OCI-LY3 (cell line): Measurements from ENCODE around the gene RAF1.

ENCODE experiments used
- H2AFZ ChIP-seq: fragments of 200-600, 300-600 bp; shearing (Covaris generic); 2 replicates; pipeline ENCODE4 v1.6.0; 2014; ENCODE audit warnings: antibody characterized with exemption, low read depth, low read length
- H3K27ac ChIP-seq: fragments of 200-600, 300-600 bp; sonication (generic); 2 replicates; pipeline ENCODE4 v1.5.1; 2014; ENCODE audit warnings: mild to moderate bottlenecking, low read length, moderate library complexity, mixed read lengths
- H3K27me3 ChIP-seq: fragments of 200-600, 300-600 bp; sonication (generic); 2 replicates; pipeline ENCODE4 v1.6.1; 2014; ENCODE audit warnings: low read depth, low read length, mixed read lengths
- H3K36me3 ChIP-seq: fragments of 200-600, 300-600 bp; sonication (generic); replicated peaks from 2 replicates; pipeline ENCODE3; 2014; ENCODE audit warnings: low read depth, low read length, mixed read lengths
- H3K4me1 ChIP-seq: fragments of 300-600, 200-600 bp; sonication (generic); 2 replicates; pipeline ENCODE4 v1.6.1; 2014; ENCODE audit warnings: low read length, mixed read lengths
- H3K4me2 ChIP-seq: fragments of 200-600, 300-600 bp; sonication (generic); 2 replicates; pipeline ENCODE4 v1.6.1; 2014; ENCODE audit warnings: low read length, mixed read lengths
- H3K4me3 ChIP-seq: fragments of 300-600, 200-600 bp; sonication (generic); 2 replicates; pipeline ENCODE4 v1.5.1; 2014; ENCODE audit warnings: antibody characterized with exemption, mild to moderate bottlenecking, low read length, moderate library complexity
- H3K79me2 ChIP-seq: fragments of 300-600, 200-600 bp; shearing (Covaris generic); 2 replicates; pipeline ENCODE4 v1.6.1; 2014; ENCODE audit warnings: mild to moderate bottlenecking, low read length, mixed read lengths
- H3K9ac ChIP-seq: fragments of 300-600, 200-600 bp; shearing (Covaris generic); 2 replicates; pipeline ENCODE4 v1.6.0; 2014; ENCODE audit warnings: mild to moderate bottlenecking, low read length, moderate library complexity
- H3K9me3 ChIP-seq: fragments of 200-600, 300-600 bp; shearing (Covaris generic); 2 replicates; pipeline ENCODE4 v1.6.1; 2014; ENCODE audit warnings: low read length, mixed read lengths; ENCODE audit not compliant: insufficient read depth
- H4K20me1 ChIP-seq: fragments of 200-600, 300-600 bp; sonication (generic); 2 replicates; pipeline ENCODE4 v1.6.1; 2016; ENCODE audit warnings: low read length, mixed read lengths; ENCODE audit not compliant: insufficient read depth
- EZH2phosphoT487 ChIP-seq: fragments of 200-600 bp; shearing (Covaris generic); IDR thresholded peaks from 2 replicates; pipeline ENCODE4 v1.6.1; 2018; ENCODE audit warnings: antibody characterized with exemption, mixed run types, low read depth
- TF ChIP-seq, protein P1 (sequence below): fragments of 200-600, 300-600 bp; sonication (generic); IDR thresholded peaks from 2 replicates; pipeline ENCODE4 v1.5.1; 2014; ENCODE audit warnings: antibody characterized with exemption, low read length, low read depth

Gene RAF1

DNA sequence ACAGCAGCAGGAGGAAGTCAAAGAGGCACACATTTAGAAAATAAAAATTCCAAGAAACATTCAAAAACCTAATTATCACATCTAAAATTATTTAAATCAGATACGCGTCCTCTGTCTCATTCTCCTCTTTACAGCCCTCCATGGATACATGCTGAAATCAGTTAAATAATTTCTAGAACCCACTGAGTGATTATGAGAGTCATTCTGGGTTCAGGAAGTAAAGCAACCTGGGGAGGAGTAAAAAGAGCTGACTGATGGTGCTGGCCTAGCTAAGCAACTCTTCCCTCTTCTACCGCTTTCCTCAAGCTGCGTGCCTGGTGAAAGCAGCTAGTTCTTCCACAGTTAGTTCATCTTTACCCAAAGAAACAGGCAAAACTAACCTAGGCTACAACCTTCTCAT is 48.7 kb downstream of the RAF1 start:
- Histone ChIP-seq H2AFZ (no peak overlapping the region), H3K36me3 (peaks cover 39% of the 10 kb centered on the region), H3K27me3 (no peaks in the 10 kb centered on the region), H3K9me3 (no peaks in the 10 kb centered on the region), H3K4me3 (no peak overlapping the region), H3K4me2 (no peak overlapping the region), H3K27ac (no peak overlapping the region), H3K79me2 (peaks cover 39% of the 10 kb centered on the region), H3K9ac (no peak overlapping the region), H4K20me1 (peaks cover 20% of the 10 kb centered on the region), H3K4me1 (no peaks in the 10 kb centered on the region)
- TF ChIP-seq, protein P1, sequence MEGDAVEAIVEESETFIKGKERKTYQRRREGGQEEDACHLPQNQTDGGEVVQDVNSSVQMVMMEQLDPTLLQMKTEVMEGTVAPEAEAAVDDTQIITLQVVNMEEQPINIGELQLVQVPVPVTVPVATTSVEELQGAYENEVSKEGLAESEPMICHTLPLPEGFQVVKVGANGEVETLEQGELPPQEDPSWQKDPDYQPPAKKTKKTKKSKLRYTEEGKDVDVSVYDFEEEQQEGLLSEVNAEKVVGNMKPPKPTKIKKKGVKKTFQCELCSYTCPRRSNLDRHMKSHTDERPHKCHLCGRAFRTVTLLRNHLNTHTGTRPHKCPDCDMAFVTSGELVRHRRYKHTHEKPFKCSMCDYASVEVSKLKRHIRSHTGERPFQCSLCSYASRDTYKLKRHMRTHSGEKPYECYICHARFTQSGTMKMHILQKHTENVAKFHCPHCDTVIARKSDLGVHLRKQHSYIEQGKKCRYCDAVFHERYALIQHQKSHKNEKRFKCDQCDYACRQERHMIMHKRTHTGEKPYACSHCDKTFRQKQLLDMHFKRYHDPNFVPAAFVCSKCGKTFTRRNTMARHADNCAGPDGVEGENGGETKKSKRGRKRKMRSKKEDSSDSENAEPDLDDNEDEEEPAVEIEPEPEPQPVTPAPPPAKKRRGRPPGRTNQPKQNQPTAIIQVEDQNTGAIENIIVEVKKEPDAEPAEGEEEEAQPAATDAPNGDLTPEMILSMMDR: no peak
- no peak for TF ChIP-seq EZH2phosphoT487

DNA sequence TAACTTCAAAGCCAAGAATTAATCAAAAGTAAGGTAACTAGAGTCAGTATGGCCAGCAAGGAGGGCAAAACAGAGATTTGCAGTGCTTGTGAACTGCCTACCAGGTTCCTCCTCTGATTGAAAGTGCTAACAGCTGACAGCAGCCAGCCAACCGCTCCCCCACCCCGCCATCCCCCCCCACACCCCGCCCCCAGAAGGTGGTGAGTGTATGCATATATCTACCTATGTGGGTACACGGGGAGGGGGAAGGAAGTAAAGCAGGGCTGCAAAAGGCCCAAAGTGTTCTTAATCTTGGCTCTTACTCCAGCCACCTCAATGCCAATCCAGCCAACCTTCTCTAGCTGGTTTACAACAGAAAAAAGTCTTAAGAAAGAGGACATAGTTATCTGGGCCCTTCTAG is 50.7 kb downstream of the RAF1 start:
- H3K4me3 ChIP-seq: no peak overlapping the region
- no peak overlapping the region for H2AFZ ChIP-seq
- peaks cover 24% of the 10 kb centered on the region for H3K79me2 ChIP-seq
- H3K4me1 ChIP-seq: no peaks in the 10 kb centered on the region
- no peak overlapping the region for H3K9ac ChIP-seq
- H4K20me1 ChIP-seq: peaks cover 14% of the 10 kb centered on the region
- peaks cover 41% of the 10 kb centered on the region for H3K36me3 ChIP-seq
- TF ChIP-seq, protein P1: no peak
- TF ChIP-seq EZH2phosphoT487: no peak
- H3K4me2 ChIP-seq: no peak overlapping the region
- H3K9me3 ChIP-seq: no peaks in the 10 kb centered on the region
- H3K27me3 ChIP-seq: no peaks in the 10 kb centered on the region
- no peak overlapping the region for H3K27ac ChIP-seq

DNA sequence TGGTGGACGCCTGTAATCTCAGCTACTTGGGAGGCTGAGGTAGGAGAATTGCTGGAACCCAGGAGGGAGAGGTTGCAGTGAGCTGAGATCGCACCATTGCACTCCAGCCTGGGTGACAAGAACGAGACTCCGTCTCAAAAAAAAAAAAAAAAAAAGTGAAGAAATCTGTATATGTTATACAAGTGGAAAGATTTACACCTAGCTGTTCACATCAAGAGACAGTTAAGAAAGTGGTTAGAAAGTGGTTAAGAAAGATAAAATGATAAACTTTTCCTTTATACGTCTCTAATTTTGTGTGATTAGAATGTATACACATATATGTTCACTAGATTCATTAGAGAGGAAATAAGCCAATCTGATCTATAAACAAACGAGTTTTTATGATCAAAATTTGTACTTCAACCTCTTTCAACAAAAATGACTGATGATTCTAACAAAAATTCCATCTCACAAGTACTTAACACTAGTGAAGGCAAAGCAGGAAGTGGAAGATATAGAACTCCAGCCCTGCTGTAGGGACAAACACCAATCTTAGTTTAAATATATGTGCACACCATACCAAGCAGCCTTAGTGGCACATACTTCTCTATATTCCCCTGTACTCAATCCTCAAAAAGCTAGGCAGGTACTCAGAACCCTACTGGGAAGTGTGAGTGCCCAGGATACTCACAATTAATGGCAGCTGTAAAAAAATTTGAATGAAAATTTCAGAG is 51.2 kb downstream of the RAF1 start:
- Histone ChIP-seq H3K36me3 (peaks cover 37% of the 10 kb centered on the region), H3K27ac (no peak overlapping the region), H3K9ac (no peak overlapping the region), H4K20me1 (peaks cover 13% of the 10 kb centered on the region), H3K79me2 (peaks cover 24% of the 10 kb centered on the region), H3K9me3 (no peaks in the 10 kb centered on the region), H2AFZ (no peak overlapping the region), H3K4me2 (no peak overlapping the region), H3K27me3 (no peaks in the 10 kb centered on the region), H3K4me1 (no peaks in the 10 kb centered on the region), H3K4me3 (no peak overlapping the region)
- TF ChIP-seq, protein P1: no peak
- no peak for TF ChIP-seq EZH2phosphoT487

DNA sequence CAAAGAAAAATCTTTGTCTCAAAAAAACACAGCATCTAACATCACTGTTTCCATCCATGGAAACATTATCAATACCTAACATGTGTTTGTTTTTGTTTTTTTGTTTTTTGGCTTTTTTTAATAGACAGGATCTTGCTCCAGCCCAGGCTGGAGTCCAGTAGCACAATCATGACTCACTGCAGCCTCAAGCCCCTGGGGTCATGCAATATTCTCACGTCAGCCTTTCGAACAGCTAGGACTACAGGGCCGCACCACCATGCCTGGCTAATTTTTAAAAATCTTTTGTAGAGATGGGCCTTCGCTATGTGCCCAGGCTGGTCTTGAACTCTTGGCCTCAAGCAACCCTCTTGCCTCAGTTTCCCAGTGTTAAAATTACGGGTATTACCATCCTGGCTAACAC is 52.8 kb downstream of the RAF1 start:
- Histone ChIP-seq H3K4me3 (no peak overlapping the region), H3K9me3 (no peaks in the 10 kb centered on the region), H3K4me2 (no peak overlapping the region), H3K36me3 (peaks cover 34% of the 10 kb centered on the region), H3K27ac (no peak overlapping the region), H3K9ac (no peak overlapping the region), H3K27me3 (no peaks in the 10 kb centered on the region), H3K4me1 (no peaks in the 10 kb centered on the region), H2AFZ (no peak overlapping the region), H3K79me2 (peaks cover 24% of the 10 kb centered on the region), H4K20me1 (peaks cover 13% of the 10 kb centered on the region)
- no peak for TF ChIP-seq EZH2phosphoT487
- TF ChIP-seq, protein P1: no peak
